Esophagus squamous epithelium (tissue), 4 donors: Measurements from ENCODE around the gene FAM163A.

Experiments
- POLR2A ChIP-seq, 4 donors: fragments of 450-650 bp; IDR thresholded peaks; one replicate each; pipeline ENCODE4 v1.6.1; 2017; ENCODE audit warnings: antibody characterized with exemption in 4 of 4, mild to moderate bottlenecking in 4 of 4, moderate library complexity in 3 of 4
- TF ChIP-seq, protein P1 (sequence below), 6 experiments: fragments of 450-650 bp in 4 of 6; fragments of 200-600 bp in 2 of 6; sonication (generic) in 2 of 6; IDR thresholded peaks; one replicate each; pipeline ENCODE4 v1.5.1; 2016 to 2019; ENCODE audit warnings: antibody characterized with exemption in 6 of 6, mild to moderate bottlenecking in 4 of 6, moderate library complexity in 4 of 6

DNA sequence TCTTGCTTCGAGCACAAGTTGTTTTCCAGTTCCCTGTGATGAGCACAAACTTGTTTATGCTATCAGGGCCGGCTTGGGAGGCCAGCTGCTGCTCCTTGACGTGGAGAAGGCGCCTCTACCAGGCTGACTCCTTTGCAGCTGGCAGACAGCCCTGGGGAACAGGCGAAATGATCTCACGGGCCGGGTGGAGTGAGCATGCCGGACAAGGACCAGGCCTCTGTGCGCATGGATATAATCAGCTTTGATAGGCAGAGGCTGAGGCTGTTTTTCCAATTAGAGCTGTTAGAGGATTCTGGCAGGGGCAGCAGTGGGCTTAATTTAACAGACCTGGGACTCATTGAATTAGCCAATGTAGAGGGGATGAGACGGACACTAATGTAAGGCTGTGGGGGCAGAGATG lies 38.9 kb downstream of the FAM163A start:
- TF ChIP-seq, protein P1, sequence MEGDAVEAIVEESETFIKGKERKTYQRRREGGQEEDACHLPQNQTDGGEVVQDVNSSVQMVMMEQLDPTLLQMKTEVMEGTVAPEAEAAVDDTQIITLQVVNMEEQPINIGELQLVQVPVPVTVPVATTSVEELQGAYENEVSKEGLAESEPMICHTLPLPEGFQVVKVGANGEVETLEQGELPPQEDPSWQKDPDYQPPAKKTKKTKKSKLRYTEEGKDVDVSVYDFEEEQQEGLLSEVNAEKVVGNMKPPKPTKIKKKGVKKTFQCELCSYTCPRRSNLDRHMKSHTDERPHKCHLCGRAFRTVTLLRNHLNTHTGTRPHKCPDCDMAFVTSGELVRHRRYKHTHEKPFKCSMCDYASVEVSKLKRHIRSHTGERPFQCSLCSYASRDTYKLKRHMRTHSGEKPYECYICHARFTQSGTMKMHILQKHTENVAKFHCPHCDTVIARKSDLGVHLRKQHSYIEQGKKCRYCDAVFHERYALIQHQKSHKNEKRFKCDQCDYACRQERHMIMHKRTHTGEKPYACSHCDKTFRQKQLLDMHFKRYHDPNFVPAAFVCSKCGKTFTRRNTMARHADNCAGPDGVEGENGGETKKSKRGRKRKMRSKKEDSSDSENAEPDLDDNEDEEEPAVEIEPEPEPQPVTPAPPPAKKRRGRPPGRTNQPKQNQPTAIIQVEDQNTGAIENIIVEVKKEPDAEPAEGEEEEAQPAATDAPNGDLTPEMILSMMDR (IDR thresholded peaks at IDR 0.05), result no peak
- TF ChIP-seq POLR2A (IDR thresholded peaks at IDR 0.05), result no peak
